A549 (cell line): Measurements from ENCODE around the gene NDUFAF3. TPM values are rescaled to one million over a fixed set of nuclear protein-coding genes. Genes with fewer than 3 reads are reported as not detected.

Source experiments
- ATAC-seq, 2 experiments: fragments of 200-7000 bp in 1 of 2; fragments of >200 bp in 1 of 2; cut with Nextera tagmentation in 1 of 2; cut with Tn5 transposase in 1 of 2; 3 replicates each; pipeline versions ENCODE4 v1.8.0 to v1.9.1; 2018 to 2020; ENCODE audit warnings: mild to moderate bottlenecking in 1 of 2, moderate library complexity in 1 of 2
- CTCF ChIA-PET: fragments of 300-600 bp; sonication (Branson Sonifier 250); formaldehyde crosslinking; extraction: SDS; loops from one replicate; lab custom pipeline; 2021; ENCODE audit warnings: antibody characterized with exemption, inconsistent platforms; lab: Yijun Ruan, JAX
- POLR2A ChIA-PET: fragments of 350-600 bp; formaldehyde crosslinking; extraction: SDS; loops from one replicate; lab custom pipeline; 2021; ENCODE audit warnings: antibody characterized with exemption, inconsistent platforms; lab: Yijun Ruan, JAX
- DNase-seq, 2 experiments: peaks; one replicate each; pipeline versions ENCODE4 v3.0.0 to v3.0.0-alpha.2; 2011 to 2016; ENCODE audit warnings: low read depth in 1 of 2, low spot score in 1 of 2
- FAIRE-seq: peaks from 2 replicates; lab custom pipeline; 2011; peaks lifted over from hg19 to GRCh38; lab: Jason Lieb, UNC
- H3K27ac ChIP-seq, 2 experiments: fragments of >200 bp; sonication (Bioruptor Twin); formaldehyde crosslinking; 3 replicates each; pipeline ENCODE4 v1.5.1; 2016 to 2017
- H3K4me1 ChIP-seq: fragments of >200 bp; sonication (Bioruptor Twin); formaldehyde crosslinking; 3 replicates; pipeline ENCODE4 v1.6.1; 2016
- H3K4me2 ChIP-seq: fragments of >200 bp; sonication (Bioruptor Twin); formaldehyde crosslinking; 3 replicates; pipeline ENCODE4 v1.6.1; 2016
- H3K4me3 ChIP-seq: fragments of >200 bp; sonication (Bioruptor Twin); formaldehyde crosslinking; 3 replicates; pipeline ENCODE4 v1.5.1; 2016
- H3K9me3 ChIP-seq: fragments of >200 bp; sonication (Bioruptor Twin); formaldehyde crosslinking; 3 replicates; pipeline ENCODE4 v1.6.1; 2016
- ATOH8 ChIP-seq: fragments of 250-450 bp; sonication (Bioruptor Pico); IDR thresholded peaks from 2 replicates; pipeline ENCODE4 v1.5.0; 2020; ENCODE audit warnings: low read depth, mild to moderate bottlenecking, moderate library complexity
- CBX2 ChIP-seq: fragments of 200-600 bp; sonication (generic); IDR thresholded peaks from 2 replicates; pipeline ENCODE4 v1.6.1; 2016; ENCODE audit warnings: low read depth, mild to moderate bottlenecking, borderline replicate concordance
- CHD4 ChIP-seq: fragments of 200-600 bp; sonication (generic); IDR thresholded peaks from 2 replicates; pipeline ENCODE4 v1.6.1; 2016; ENCODE audit warnings: antibody characterized with exemption, mild to moderate bottlenecking, borderline replicate concordance
- CTCF ChIP-seq: fragments of >200 bp; sonication (Bioruptor Twin); formaldehyde crosslinking; IDR thresholded peaks from 3 replicates; pipeline ENCODE4 v1.5.1; 2016
- EHMT2 ChIP-seq: fragments of 200-600 bp; sonication (generic); IDR thresholded peaks from 2 replicates; pipeline ENCODE4 v1.6.1; 2016; ENCODE audit warnings: antibody characterized with exemption, low read depth, mild to moderate bottlenecking, moderate library complexity
- ELK1 ChIP-seq: fragments of 150-350 bp; IDR thresholded peaks from 2 replicates; pipeline ENCODE4 v1.6.1; 2014; ENCODE audit warnings: low read depth, mild to moderate bottlenecking, low read length
- FOSL2 ChIP-seq, 2 experiments: fragments of 450-650 bp in 1 of 2; fragments of >200 bp in 1 of 2; sonication (Bioruptor Twin) in 1 of 2; formaldehyde crosslinking; IDR thresholded peaks; 2 replicates each; pipeline versions ENCODE4 v1.5.0 to v1.6.1; 2016 to 2020; ENCODE audit warnings: mild to moderate bottlenecking in 1 of 2, moderate library complexity in 1 of 2
- FOXS1 ChIP-seq: fragments of 250-450 bp; sonication (Bioruptor Pico); IDR thresholded peaks from 2 replicates; pipeline ENCODE4 v1.5.0; 2020; ENCODE audit warnings: mild to moderate bottlenecking, moderate library complexity
- GATA3 ChIP-seq: IDR thresholded peaks from 2 replicates; pipeline ENCODE4 v1.6.1; 2012; ENCODE audit warnings: borderline replicate concordance
- HES2 ChIP-seq: fragments of >200 bp; sonication (Bioruptor Twin); formaldehyde crosslinking; IDR thresholded peaks from 2 replicates; pipeline ENCODE4 v1.6.1; 2016
- HEYL ChIP-seq: fragments of 250-450 bp; sonication (Bioruptor Pico); IDR thresholded peaks from 2 replicates; pipeline ENCODE4 v1.8.0; 2021; ENCODE audit warnings: mild to moderate bottlenecking, moderate library complexity
- JUN ChIP-seq, 2 experiments: fragments of >200 bp; sonication (Bioruptor Twin); formaldehyde crosslinking; IDR thresholded peaks; 2 replicates in 1 of 2; 3 replicates in 1 of 2; pipeline ENCODE4 v1.6.1; 2016 to 2017
- KDM5A ChIP-seq: fragments of 200-600 bp; sonication (generic); IDR thresholded peaks from 2 replicates; pipeline ENCODE4 v1.6.1; 2016; ENCODE audit warnings: antibody characterized with exemption, mild to moderate bottlenecking
- NFE2L2 ChIP-seq: fragments of 150-350 bp; conservative IDR thresholded peaks from 2 replicates; pipeline ENCODE4 v1.6.1; 2014; ENCODE audit warnings: low read length
- NR3C1 ChIP-seq: fragments of >200 bp; sonication (Bioruptor Twin); formaldehyde crosslinking; IDR thresholded peaks from 3 replicates; pipeline ENCODE4 v1.6.1; 2017
- PBX3 ChIP-seq: IDR thresholded peaks from 2 replicates; pipeline ENCODE4 v1.6.1; 2012
- POLR2A ChIP-seq: IDR thresholded peaks from 2 replicates; pipeline ENCODE4 v1.6.1; 2012; ENCODE audit warnings: mild to moderate bottlenecking, low read length
- RAD21 ChIP-seq, 2 experiments: fragments of >200 bp in 1 of 2; sonication (Bioruptor Twin) in 1 of 2; formaldehyde crosslinking in 1 of 2; IDR thresholded peaks in 1 of 2; conservative IDR thresholded peaks in 1 of 2; 2 replicates in 1 of 2; 3 replicates in 1 of 2; pipeline ENCODE4 v1.6.1; 2012 to 2018; ENCODE audit warnings: inconsistent platforms in 1 of 2
- RARB ChIP-seq: fragments of 250-450 bp; sonication (Bioruptor Pico); IDR thresholded peaks from 2 replicates; pipeline ENCODE4 v1.8.0; 2021; ENCODE audit warnings: mild to moderate bottlenecking, moderate library complexity
- RCOR1 ChIP-seq: fragments of 150-350 bp; IDR thresholded peaks from 2 replicates; pipeline ENCODE4 v1.6.1; 2014; ENCODE audit warnings: antibody characterized with exemption, low read length, low read depth
- RFX5 ChIP-seq: fragments of 450-650 bp; IDR thresholded peaks from 2 replicates; pipeline ENCODE4 v1.7.1; 2014; ENCODE audit warnings: antibody characterized with exemption, mild to moderate bottlenecking, moderate library complexity
- SMC3 ChIP-seq: fragments of >200 bp; sonication (Bioruptor Twin); formaldehyde crosslinking; IDR thresholded peaks from 3 replicates; pipeline ENCODE4 v1.6.1; 2018; ENCODE audit warnings: inconsistent platforms
- TP53 ChIP-seq: fragments of 250-450 bp; sonication (Bioruptor Pico); IDR thresholded peaks from 2 replicates; pipeline ENCODE4 v1.5.0; 2021; ENCODE audit warnings: mild to moderate bottlenecking, moderate library complexity
- USF2 ChIP-seq: fragments of 450-650 bp; IDR thresholded peaks from 2 replicates; pipeline ENCODE4 v1.6.1; 2014; ENCODE audit warnings: antibody characterized with exemption
- ZC3H11A ChIP-seq: fragments of 450-650 bp; IDR thresholded peaks from 2 replicates; pipeline ENCODE4 v1.6.1; 2014; ENCODE audit warnings: antibody characterized with exemption, mild to moderate bottlenecking
- ZNF302 ChIP-seq: fragments of 250-450 bp; sonication (Bioruptor Pico); IDR thresholded peaks from 2 replicates; pipeline ENCODE4 v1.9.0; 2021; ENCODE audit warnings: inconsistent platforms, mild to moderate bottlenecking, moderate library complexity
- WGBS: methylation state at CpG from one replicate; pipeline ENCODE4 v1.1.6; 2017; ENCODE audit errors: missing lambda C conversion rate; 5-methylcytosine and 5-hydroxymethylcytosine counted together
- polyA plus RNA-seq, 4 experiments: library from polyadenylated mRNA; depleted of rRNA in 3 of 4; stranded (reverse); fragments of >200 nt; fragmentation: RNase III in 1 of 4; extraction: RNeasy Plus Mini Kit Qiagen cat#74134 plus additional on column Dnase treatment in 1 of 4; gene quantifications; 2 replicates in 3 of 4; 3 replicates in 1 of 4; pipeline ENCODE4 v1.2.3, GENCODE V29; 2011 to 2017

Gene NDUFAF3
- polyA plus RNA-seq, 2 of the 4 experiments (the other 2 are of a cell fraction), result 44.3 to 71.4 TPM

GRCh38 chr3:49028298-49028672 is 6.4 kb downstream of the NDUFAF3 start:
- H3K9me3 ChIP-seq, result no peaks in the 10 kb centered on the region
- no peak for FAIRE-seq

GRCh38 chr3:49028673-49029562 is 7.0 kb downstream of the NDUFAF3 start, which contains the start of gene IMPDH2:
TSS of gene IMPDH2 (minus strand) at chr3:49029398. CDS start at chr3:49029350, 48 bp downstream.
- ChIA-PET CTCF (interaction anchor here (0.8 to 1.7 kb wide), 6 partner anchors 9 to 66 kb away, joined by 3 to 5 read pairs (median 4); partner anchors contain the start of gene QRICH1), POLR2A (interaction anchor here (0.6 to 1.8 kb wide), 22 partner anchors 8 to 541 kb away, joined by 3 to 28 read pairs (median 4); partner anchors contain the start of genes DAG1, LAMB2, P4HTM and QRICH1)
- WGBS, result 3% methylated on average over 7 of the region's 55 CpGs
- Histone ChIP-seq H3K4me1 (peaks cover 14% of the 10 kb centered on the region), H3K4me2 (peak within 1 kb of the TSS; percentile 99), H3K9me3 (no peaks in the 10 kb centered on the region), H3K4me3 (peak within 1 kb of the TSS; percentile 81), H3K27ac (peak within 1 kb of the TSS; percentile 90 to 91)
- FAIRE-seq, result no peak
- peak; percentile 83 to 88 for ATAC-seq
- peak; percentile 47 to 91 for DNase-seq
- TF ChIP-seq ATOH8, result 0 out of 2 replicates have a peak, but pooled peaks have one; percentile 31
- TF ChIP-seq NR3C1, result no peak
- no peak for TF ChIP-seq KDM5A
- no peak for TF ChIP-seq SMC3
- no peak for TF ChIP-seq RAD21 (conservative IDR thresholded peaks at IDR 0.05 in 1 of 2, IDR thresholded peaks at IDR 0.05 in 1 of 2)
- TF ChIP-seq EHMT2, result no peak
- 0 out of 2 replicates have a peak, but pooled peaks have one; percentile 22 for TF ChIP-seq FOXS1 (CRISPR knock-in tag)
- peak; percentile 100 for TF ChIP-seq POLR2A
- no peak for TF ChIP-seq RFX5
- no peak for TF ChIP-seq CHD4
- no peak; the same call in 1 of the 2 replicates for TF ChIP-seq GATA3
- TF ChIP-seq JUN (IDR thresholded peaks at IDR 0.05), result peak; percentile 87 to 96
- no peak for TF ChIP-seq CTCF
- no peak for TF ChIP-seq RCOR1
- peak; percentile 90; the same call in 1 of the 2 replicates for TF ChIP-seq TP53 (CRISPR knock-in tag)
- TF ChIP-seq HES2, result no peak

More at GRCh38 chr3:49028298-49028672, 6.4 kb downstream of the NDUFAF3 start:
- Histone ChIP-seq H3K4me2 (peak overlapping the region; percentile 99), H3K27ac (peak overlapping the region; percentile 90 to 91), H3K4me3 (peak overlapping the region; percentile 81), H3K4me1 (peaks cover 21% of the 10 kb centered on the region)
- 82% methylated on average over 4 of the region's 4 CpGs for WGBS
- TF ChIP-seq SMC3 (no peak), RFX5 (no peak), ZC3H11A (no peak), RARB (CRISPR knock-in tag) (no peak), HEYL (CRISPR knock-in tag) (no peak), CBX2 (no peak), ZNF302 (CRISPR knock-in tag) (no peak), HES2 (no peak), ELK1 (no peak), JUN (IDR thresholded peaks at IDR 0.05) (no peak), NFE2L2 (no peak), USF2 (no peak), RCOR1 (no peak), PBX3 (no peak), FOSL2 (IDR thresholded peaks at IDR 0.05) (no peak), FOSL2 (CRISPR knock-in tag; IDR thresholded peaks at IDR 0.05) (no peak), CHD4 (no peak)
- CTCF ChIA-PET, result interaction anchor here (1.1 to 1.7 kb wide), 4 partner anchors 9 to 66 kb away, joined by 3 to 5 read pairs (median 4); partner anchors contain the start of gene QRICH1
- POLR2A ChIA-PET, result interaction anchor here (1.4 to 1.8 kb wide), 3 partner anchors 17 to 66 kb away, joined by 6 to 28 read pairs (median 18); partner anchors contain the start of genes QRICH1 and WDR6
- 0 out of 6 replicates have a peak, but pooled peaks of 1 of the 2 experiments have one; percentile 1 for ATAC-seq
- DNase-seq, result no peak
